Nucleus accumbens (tissue), 56 donors: ENCODE measurements around the gene CENPP.

Experiments used
- DNase-seq, 56 donors: peaks; one replicate each; lab custom pipeline; 2025; lab: John Stamatoyannopoulos, UW

Gene CENPP

GRCh38 chr9:92468206-92468605, 142.5 kb downstream of the CENPP start:
- peak in 14 of 56 donors; percentile 3 to 45 (median 12) for DNase-seq

DNA sequence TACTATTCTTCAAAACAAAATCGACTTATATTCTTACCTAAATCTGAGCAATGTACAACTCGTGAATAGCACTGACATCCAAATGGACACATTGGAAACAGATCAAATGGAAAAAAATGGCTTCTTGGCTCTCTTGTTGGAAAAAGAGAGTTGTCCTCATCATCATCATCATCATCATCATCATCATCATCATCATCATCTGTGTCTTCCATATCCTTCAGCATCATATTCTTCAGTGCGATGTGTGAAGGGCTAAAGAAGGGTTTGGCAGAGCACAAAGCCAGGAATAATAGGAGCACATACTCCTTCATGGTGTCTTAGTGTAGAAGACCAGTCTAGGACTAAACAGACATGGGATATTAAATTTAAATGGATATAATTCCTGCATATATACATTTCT, 148.8 kb downstream of the CENPP start:
- no peak for DNase-seq

DNA sequence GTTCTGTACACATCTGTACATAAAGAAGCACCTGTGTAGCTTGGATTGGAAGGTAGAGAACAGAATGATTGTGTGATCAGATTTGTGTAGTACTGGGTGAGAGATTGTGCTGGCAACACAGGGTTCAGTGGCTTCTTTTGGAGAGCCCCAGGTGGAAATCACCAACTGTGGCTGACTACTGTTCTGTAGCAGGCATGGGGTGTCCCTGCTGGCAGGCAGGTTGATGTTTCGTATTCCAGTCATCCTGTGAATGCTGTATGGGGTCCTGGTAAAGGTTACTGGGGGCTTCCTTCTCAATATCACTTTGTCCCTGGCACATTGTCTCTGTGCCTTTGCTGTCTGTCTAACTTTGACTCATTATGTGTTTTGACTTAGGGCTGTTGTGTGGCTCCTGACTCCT, 151.2 kb downstream of the CENPP start:
- DNase-seq, result no peak

GRCh38 chr9:92478783-92479182, 153.0 kb downstream of the CENPP start:
- DNase-seq, result no peak

DNA sequence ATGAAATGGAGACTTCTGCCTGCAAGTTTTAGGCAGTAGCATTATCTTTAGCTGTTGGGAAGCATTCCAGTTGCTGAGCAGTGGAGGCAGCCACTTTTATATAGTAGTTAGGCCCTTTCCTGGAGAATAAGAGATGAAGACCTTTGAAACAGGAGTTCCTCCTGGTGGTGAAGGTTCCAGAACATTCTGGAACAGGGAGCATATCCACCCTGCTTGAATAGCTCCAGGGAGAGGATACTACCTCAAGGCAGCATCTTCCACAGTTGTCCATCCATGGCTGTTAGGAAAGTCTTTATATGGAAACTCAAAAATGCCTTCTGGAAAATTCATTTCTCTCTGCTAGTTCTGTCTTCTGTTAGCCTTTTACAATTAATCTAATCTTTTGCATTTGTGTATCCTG, 153.6 kb downstream of the CENPP start:
- no peak for DNase-seq

GRCh38 chr9:92480291-92480771, 154.6 kb downstream of the CENPP start:
- no peak for DNase-seq

GRCh38 chr9:92480986-92481633, 155.4 kb downstream of the CENPP start:
- DNase-seq, result peak in 17 of 56 donors; percentile 6 to 56 (median 15)

- DNase-seq, result no peak
Measured at GRCh38 chr9:92482329-92482728, 156.6 kb downstream of the CENPP start, which contains the start of gene ASPN. Gene ASPN, minus strand, starts transcription at chr9:92482506.

GRCh38 chr9:92482805-92483204, 157.1 kb downstream of the CENPP start:
- no peak for DNase-seq

GRCh38 chr9:92483627-92484545, 158.1 kb downstream of the CENPP start:
- no peak for DNase-seq

- no peak for DNase-seq
Measured at GRCh38 chr9:92484563-92484962, 158.8 kb downstream of the CENPP start.

DNA sequence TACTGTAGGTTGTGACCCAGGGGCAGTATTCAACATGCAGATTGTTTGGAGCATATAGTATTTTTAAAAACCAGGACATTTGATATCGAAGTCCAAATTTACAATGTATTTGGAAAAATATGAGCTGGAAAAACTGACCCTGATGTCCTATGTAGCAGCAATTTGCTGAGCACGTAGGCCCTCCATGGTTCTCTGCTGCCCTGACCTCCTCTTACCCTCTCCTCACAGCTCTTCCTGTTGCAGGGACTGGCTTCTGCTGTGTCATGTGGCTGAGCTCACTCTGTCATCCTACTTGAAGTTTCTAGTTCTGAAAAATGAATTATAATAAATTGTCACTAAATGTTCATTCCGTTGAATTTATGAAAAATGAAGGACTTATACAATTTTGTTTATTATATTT, 160.6 kb downstream of the CENPP start:
- no peak for DNase-seq

DNA sequence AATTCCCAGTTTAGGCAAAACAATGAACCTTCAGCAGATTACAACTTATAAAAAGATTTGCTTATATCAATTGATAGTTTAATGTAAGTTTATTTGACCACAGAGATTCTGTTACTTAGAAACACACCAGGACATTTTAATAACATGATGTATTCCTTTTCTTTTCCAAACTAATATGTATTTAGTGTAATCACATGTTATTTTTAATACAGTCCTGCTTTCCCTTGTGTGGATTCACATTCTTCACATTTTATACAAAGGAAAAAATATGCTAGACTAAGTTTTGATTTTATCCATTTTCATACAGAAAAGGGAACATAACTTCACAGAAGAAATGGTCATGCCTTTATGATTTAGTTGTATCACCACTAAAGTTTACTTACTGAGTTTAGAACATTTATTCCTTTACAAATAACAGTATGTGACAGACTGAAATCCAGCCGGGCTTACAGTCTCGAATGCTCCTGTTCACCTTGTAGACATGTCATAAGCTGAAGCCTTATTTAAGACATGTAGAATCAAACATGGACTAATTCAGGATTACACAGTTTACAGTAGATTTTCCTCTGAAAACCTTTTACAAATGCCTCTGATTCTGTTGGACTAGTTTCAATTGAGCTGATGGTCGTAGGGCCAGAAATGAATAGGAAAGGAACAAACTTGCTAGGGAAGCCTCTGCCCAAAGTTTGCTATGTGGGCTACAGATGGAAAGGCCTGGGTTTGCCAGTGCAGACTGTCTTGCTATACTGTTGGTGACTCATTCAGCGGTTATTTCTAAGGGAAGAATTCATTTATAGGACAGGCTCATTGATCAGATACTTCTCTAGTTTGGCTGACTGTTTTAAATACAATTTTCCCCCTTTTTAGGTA, 163.2 kb downstream of the CENPP start:
- no peak for DNase-seq

DNA sequence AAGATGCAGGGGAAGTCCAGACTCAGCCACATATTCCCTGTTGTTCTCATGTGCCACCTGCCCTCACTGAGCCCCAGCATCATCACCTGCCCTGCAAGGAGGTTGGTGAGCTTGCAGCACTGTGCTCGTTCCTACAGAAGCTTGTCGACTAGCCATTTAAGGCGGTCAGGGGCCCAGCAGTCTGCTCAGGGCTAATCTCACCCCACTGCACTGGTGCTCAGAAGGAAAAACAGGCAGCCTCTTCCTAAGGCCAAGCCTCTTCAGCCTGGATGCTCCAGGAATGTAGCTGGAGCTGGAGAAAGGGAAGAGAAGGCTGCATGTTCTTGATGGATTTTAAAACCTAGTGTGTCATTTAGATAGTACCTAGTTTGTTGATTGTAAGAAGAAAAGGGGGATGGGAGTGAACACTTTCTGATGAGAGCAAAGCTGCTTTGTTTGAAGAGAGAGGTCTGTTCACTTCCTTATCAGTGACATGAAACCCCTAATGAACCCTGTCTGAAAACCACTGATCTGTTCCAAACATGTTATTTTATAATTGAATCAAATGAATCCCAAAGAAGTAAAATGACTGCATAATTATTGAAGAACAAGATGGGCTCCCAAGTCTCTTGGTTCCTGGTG, 167.1 kb downstream of the CENPP start:
- DNase-seq, result no peak

DNA sequence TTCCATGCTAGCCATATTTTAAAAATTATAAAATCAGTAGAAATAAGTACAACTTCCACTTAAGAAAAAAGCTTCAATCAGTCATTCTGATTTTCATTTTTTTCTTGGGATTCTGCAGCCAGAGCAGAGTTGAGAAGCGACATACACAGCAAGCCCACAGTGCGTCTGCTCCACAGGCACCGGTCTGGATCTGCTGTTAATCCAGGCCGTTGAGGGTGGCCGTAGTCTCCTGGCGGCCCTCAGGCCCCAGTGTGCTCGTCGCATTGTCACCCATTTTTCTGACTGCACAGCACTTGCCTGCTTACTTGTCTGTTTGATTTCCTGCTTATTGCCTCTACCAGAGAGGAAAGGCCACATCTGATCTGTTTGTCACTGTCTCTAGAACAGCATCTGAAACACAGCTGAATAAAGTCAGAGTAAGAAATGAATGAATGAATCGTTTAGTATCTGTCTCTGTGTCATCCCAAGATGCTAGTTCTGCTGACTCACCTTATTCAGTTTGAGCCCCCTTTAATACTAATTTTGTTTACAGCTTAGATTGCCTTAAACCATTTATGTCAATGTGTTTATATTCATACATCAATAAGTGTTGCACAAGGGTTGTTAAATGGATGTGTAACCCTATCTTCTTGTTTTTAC, 168.1 kb downstream of the CENPP start:
- no peak for DNase-seq

GRCh38 chr9:92494856-92495255, 169.1 kb downstream of the CENPP start:
- no peak for DNase-seq

DNA sequence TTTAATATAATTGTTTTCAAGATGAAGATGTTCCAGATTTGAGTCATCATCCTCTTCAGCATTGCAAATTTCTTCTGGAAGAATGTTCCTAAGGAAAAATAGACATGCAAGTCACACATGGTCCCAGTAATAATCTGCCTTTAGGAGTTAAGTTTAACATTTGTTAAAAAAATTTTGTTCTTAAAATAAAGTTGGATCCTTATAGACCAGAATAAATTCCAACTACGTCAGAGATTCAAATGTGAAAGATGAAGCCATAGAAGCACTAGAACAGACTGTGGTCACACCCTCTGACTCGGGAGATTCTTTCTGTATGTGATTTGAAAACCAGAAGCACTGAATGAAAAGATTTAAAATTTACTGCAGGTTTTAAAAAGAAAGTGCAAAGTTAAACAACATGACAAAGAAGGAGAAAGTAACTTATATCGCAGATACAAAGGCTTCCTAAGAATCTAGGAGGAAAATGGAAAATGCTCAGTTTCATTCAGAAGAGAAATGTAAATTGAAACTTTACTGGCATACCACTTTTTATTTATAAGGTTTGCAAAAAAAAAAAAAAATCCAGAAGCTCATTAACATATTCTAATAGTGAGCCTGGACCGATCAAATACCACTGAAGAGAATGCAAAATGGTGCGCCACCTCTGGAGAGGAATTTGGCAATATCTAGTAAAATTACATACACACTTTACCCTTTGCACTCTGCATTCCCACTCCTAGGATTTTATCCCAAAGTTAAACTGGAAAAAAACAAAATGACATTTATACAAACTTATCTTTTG, 170.8 kb downstream of the CENPP start:
- DNase-seq, result no peak

DNA sequence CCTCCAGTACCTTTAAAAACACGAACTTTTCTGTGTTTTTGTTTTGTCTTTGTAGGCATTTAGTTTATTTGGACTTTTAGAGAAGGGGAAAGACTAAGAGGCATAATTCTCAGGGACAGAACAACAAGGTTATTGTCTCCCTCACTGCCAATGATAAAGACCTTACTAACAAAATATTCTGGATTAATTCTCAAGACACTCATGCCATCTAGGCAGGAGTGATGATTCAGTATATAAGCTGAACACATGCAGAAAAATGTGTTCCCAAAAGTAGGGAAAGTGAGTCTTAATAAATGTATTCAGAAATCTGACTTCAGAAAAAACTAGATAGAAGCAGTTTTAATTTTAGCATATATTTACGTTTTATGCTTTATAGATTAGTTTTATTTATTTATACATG, 173.9 kb downstream of the CENPP start:
- DNase-seq, result no peak

DNA sequence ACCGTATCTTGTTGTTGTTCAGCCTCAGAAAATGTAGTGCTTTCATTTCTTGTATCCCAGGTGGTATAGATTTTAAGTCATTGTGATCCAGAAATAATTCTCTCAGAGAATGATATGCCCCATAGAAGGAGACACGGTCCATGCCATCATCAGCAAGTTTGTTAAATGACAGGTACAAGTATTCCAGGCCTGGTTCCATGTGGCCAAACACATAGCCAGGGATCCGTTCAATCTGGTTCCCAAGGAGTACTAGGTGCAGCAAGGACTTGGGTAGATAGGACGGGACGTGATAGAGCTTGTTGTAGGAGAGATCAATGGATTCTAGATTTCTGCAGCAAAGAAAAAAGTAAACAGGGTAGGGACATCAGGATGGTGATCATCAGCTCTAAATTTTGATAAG, 175.0 kb downstream of the CENPP start:
- DNase-seq, result no peak
